HG03159 (cell line): Measurements from ENCODE around the gene ISX.

Experiments used
- ATAC-seq: cut with Tn5 transposase; IDR thresholded peaks from one replicate; pipeline ENCODE4 v1.9.1; 2021; ENCODE audit warnings: mild to moderate bottlenecking, moderate library complexity; ENCODE audit not compliant: unreplicated experiment

ISX gene

DNA sequence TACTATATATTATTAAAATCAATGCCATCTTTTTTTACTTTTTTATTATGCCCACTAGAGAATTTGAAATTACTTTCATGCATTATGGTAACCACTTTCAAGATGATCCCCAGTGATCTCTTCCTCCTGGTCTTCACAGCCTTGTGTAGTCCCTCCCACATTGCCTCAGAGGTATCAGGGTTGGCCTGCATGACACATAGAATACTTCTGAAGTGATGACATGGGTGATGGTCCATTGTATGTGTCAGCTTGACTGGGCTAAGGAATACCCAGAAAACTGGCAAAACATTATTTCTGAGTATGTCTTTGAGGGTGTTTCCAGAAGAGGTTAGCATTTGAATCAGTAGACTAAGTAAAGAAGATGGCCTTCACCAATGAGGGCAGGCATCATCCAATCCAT is 14.2 kb upstream of the ISX start:
- ATAC-seq, result no peak

DNA sequence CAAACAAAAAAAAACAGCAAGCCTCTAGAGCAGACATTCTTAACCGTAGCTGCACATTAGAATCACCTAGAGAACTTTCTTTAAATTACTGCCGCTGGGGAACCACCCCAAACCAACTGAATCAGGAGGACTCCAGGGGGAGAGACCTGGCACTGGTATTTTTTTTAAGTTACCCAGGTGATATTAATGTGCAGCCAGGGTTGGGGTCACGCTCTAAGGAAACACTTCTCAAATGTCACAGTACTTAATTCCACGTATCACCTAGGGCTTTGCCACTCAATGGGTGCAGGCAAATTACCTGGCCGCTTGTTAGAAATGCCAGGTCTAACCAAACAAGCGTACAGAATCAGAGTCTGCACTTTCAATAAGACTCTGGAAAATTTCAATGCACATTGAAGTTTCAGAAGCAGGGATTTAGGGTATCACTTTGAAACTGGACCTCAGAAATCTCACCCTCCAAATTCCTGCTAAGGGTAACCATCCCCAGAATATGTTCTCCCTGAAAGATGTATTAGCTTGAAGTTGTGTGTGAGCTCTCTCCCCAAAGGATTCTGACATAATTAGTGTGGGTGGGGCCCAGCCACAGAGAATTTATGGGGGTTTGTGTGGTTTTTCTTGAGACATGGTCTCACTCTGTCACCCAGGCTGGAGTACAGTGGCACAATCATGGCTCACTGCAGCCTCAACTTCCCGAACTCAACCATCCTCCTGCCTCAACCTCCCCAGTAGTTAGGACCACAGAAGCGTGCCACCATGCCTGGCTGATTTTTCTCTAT is 12.7 kb upstream of the ISX start:
- ATAC-seq, result no peak

DNA sequence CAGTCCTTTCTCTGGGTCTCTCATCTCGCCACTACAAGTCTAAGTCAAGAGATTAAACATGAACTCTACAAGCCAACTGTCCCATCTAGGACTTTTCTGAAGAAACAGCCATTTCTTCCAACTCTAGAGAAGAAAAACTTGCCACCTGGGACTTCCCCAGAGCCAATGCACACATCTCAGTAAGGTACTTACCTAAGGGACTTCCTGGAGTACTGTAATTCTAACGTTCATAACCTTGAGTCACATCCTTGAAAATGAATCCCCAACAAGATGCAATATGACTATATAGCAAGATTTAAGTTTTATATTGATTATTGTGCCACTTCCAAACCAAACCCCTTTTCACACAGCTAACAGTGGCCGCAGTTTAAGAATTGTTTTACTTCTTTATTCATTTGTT is 11.9 kb upstream of the ISX start:
- no peak for ATAC-seq

DNA sequence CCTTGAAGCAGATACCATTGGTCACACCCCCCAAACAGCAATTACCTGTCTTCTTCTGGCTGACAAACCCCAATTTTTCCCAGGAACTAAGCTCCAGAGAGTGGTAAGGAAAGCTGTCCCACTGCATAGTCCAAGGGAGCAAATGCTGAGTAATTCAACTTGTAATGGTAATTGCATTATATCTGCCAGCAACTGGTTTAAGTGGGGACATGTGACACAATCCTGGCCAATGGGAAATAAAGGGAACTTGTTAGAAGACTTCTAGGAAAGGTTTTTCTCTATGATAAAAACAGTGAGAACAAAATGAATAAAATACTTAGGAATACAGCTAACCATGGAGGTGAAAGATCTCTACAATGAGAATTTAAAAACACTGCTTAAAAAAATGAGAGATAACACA is 9.5 kb upstream of the ISX start:
- no peak for ATAC-seq

DNA sequence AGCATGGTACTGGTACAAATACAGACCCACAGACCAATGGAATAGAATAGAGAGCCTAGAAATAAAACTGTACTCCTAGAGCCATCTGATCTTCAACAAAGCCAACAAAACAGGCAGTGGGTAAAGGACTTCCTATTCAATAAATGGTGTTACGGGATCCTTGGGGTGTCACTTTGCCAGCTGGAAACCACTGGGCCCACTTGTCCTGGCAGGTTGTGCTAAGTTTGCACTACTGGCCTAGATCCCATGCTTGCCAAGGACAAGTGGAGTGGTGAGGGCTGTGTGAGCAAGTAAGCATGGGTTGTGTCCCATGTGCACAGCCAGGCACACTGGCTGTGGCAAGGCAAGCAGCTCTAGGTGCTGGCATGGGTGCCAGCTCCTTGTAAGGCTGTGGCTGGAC is 8.8 kb upstream of the ISX start:
- no peak for ATAC-seq

DNA sequence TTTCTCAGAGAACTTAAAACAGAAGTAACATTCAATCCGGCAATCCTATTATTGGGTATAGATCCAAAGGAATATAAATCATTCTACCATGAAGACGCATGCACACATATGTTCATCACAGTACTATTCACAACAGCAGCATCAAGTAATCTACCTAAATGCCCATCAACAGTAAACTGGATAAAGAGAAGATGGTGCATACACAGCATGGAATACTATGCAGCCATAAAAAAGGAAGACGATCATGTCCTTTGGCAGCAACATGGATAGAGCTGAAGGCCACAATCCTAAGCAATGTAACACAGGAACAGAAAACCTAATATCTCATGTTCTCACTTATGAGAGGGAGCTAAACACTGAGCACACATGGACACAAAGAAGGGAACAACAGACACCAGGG is 6.3 kb upstream of the ISX start:
- ATAC-seq, result no peak

DNA sequence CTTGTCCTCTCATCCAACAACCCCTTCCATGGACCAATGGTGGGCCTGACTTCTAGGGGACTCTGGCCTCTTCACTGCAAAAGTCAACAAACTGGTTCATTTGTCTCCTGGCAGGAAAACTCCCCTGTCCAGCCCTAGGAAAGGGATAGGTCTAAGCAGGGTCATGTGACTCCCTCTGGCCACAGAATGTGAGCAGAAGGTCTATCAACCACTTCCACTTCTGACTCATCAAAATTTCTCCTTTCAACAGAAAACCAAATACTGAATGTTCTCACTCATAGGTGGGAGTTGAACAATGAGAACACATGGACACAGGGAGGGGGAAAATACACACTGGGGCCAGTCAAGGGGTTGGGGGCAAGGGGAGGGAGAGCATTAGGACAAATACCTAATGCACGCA is 1.3 kb upstream of the ISX start:
- ATAC-seq, result peak; percentile 68

DNA sequence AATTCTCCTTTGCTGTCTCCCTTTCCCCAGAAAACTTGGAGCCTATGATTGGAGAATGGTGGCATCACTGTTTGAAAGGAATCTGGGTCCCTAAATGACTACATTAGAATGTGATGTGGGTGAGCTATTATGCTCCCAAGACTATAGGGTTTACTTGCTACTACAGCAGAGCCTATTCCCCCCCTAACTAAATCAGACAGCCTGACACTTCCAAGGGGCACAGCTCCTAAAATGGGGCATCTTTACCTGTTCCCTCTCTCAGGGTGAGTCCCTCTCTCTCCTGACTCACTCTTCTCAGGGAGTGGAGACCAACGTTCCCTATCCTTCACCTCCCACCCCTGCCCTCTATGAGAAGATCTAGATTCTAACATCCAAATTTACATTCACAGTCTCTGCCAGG is 775 bp upstream of the ISX start:
- ATAC-seq, result no peak

DNA sequence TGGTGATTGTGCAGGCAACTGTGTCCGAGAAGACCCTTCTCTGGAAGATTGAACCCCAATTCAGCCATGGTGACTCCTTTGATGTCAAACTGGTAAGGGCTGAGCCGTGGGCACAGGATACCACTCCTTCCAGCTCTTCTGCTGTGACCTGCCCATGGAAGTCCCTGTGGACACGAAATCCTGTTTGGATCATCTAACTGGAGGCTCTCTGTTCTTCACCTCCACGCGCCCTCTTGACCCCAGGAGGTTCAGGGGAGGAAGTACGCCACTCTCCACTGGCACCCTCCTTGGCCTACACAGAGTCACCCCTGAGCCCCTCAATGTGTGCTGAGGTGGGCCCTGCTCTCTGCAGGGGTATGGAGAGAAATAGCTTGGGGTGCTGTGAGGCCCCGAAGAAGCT is 810 bp downstream of the ISX start:
- no peak for ATAC-seq

DNA sequence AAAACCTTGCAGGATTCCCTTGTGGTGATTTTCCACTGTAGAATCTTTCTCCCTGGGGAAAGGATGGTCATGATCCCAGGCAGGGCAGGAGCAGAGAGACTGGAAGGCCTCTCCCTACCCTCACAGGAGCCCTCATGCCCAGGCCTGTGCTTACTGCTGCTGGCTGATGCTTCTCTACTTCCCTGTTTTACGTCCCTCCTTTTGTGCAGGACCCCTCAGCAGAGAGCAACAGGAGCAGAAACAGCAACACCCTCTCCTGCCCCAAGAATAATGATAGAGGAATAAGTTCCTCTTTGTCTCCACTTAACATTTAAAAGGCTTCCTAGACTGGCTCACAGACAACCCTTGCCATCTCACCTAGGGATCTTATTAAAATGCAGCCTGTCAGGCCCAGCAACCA is 3.6 kb downstream of the ISX start:
- ATAC-seq, result no peak

DNA sequence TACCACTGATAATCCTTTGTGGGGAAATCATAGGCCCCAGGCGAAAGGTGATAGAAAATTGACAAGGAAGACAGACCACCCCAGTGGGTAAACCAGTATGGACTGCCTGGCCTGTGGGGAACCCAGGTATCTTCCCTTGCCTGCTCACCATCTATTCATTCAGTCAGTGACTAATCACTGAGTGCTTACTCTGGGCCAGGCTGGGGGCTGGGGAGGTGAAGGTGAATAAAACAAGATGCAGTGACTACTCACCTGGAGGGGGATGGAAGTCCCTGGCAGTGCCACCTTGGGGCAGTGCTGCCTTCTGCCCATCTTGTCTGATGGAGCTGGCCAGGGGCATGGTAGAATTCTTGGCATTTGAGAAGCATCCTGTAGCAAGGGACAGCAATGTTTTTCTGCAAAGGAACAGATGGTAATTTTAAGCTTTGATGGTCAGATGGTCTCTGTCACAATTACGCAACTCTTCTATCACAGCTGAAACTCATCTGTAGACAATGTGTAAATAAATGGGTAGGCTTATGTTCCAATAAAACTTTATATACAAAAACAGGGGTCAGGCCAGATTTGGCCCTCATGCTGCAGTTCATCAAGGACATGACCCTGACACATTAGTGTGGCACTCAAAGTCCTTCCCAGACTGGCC is 4.6 kb downstream of the ISX start:
- no peak for ATAC-seq

DNA sequence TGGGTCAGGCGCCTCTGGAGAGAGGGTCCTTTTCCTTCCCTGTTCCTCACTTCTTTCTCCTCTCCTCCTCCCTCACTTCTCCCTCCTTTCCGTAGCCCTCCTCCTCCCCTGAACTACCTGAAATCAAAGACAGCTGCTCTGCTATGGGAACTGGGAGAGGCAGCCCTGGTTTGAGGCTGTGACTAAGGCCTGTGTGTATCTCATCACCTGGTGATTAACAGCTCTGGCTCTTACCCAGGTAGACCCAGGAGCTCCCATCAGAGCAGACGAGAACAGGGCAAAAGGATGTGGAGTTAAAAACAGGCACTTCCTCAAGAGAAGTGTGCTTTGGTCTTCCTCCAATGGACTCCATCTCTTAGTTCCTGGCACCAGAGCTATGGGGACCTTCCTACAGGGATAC is 5.8 kb downstream of the ISX start:
- no peak for ATAC-seq

DNA sequence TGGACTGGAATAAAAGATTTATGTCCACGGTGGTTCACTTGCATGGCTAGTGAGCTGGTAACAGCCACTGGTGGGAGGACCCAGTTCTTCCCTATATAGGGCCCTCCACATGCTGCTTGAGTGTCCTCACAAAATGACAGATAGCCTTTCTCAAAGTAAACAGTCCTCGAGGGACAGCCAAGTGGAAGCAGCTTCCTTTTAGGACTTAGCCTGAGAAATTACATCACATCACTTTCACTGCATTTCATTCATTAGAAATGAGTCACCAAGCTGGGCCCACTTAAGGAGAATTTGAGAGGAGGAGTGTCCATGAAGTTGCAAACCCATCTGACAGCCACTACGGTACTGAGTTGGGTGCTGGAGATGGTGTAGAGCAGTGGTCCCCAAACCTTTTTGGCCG is 7.0 kb downstream of the ISX start:
- ATAC-seq, result no peak

DNA sequence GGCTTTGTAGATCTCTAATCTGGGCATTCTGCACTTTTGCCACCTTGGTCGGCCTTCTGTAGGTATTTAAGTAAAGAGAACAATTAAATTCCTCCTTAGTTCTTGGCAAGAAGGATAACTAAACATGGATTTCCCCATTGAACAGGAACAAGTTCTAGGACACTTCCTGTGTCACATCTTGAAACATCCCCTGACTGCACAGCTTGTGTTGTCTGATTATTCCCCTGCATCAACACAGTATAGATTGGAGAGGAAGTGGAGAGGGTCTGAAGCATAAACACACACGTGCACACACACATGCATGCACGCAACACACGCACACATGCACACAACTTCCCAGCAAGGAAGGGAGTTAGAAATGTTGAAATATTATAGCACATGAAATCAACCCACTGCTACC is 8.6 kb downstream of the ISX start:
- no peak for ATAC-seq

DNA sequence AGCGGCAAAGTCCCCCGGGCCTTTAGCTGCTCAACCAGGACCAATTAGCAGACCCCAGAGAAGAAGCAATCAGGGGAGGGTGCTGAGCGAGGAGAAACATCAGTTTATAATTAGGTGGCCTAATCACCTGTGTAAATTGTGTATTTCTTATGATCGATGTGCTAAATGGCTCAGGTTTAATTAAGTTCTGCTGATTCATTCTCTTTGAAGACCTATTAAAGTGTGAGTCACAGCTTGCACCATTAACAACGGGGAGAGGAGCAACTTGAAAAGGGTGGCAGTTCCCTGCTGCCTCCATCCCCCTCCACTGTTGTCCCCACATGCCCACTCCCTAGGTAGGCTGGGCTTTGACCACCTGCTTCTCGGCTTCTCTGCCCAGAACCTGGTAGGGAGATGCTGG is 10.7 kb downstream of the ISX start:
- ATAC-seq, result no peak

DNA sequence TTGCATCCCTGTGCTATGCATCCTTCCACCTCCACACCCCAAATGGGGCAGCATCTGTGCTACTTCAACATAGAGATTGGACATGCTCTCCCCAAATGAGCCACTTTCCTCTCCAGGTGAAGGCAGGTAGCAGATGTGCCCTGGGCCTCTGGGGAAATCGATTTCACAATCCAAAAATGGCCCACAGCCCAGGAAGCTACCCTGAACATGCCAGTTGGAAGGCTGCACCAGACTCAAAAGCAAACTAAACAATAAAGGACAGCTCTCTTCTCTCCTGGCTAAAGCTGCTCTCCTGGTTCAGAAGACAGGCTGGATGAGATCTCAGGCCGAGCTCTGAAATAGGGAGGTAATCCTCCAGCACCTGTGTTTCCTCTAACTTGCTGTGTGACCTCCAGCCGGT is 19.7 kb downstream of the ISX start:
- no peak for ATAC-seq

DNA sequence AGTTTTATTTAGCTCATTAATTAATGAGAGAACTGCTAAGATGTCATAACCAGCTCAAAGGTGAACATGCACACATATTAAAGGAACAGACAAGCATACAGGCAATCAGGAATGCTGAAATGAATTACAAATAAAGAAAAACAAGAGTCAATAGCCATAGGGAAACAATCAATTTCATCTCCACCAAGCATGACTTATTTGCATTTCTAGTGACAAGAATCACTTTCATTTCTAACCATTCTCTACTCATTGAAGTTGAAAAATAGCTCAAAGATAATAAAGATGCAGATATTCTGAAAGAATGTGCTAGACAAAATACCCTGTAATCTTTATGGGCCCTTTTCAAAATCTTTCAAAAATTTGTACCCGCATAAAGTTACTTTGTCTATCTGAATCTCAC is 23.2 kb downstream of the ISX start:
- no peak for ATAC-seq

DNA sequence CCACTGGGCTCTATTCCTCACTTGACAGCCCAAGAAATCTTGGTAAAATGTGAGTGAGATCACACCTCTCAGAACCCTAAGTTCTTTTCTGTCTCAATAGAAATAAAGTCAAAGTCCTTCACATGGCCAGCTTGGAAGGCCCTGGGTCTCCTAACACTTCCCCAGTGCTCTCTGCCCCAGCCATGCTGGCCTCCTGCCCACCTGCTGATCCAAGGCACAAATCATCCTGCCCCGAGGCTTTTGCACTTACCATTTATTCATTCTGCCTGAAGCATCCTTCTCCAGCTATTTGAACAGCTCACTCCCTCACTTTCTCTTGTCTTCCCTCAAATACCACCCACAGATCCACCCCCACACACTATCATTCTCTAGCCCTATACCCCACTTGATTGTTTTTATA is 26.4 kb downstream of the ISX start:
- ATAC-seq, result no peak

DNA sequence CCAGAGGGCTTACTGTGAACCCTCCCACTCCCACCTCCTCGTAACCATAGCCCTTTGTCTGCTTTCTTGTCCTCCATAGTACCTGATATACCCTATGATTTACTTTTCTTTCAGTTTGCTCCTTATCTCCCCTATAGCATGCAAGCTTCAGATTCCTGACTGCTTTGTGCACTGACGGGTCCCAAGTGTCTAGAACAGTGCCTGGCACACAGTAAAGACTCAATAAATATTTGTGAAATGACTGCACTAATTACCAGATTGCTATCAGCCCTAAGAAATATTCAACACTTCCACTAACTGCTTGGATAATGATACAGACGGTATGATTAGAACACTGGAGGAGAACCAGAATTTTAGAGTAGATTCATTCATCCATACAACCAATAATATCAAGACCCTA is 33.0 kb downstream of the ISX start:
- ATAC-seq, result no peak

DNA sequence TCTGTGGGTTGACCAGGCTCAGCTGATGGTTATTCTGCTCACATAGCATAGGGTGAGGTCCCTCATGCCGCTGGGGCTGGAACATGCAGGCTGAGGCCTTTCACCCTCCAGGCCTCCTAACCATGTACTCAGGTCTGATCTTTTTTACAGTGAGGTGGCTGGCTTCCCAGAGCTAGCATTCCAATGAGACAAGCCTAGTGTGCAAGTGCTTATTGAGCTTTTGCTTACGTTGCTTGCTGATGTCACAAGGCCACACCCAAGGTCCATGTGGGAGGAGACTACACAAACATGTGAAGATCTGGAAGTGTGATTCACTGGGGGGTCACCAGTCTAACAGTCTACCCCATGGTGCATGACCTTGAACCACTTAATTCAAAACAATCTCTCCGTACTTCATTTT is 33.9 kb downstream of the ISX start:
- ATAC-seq, result no peak

DNA sequence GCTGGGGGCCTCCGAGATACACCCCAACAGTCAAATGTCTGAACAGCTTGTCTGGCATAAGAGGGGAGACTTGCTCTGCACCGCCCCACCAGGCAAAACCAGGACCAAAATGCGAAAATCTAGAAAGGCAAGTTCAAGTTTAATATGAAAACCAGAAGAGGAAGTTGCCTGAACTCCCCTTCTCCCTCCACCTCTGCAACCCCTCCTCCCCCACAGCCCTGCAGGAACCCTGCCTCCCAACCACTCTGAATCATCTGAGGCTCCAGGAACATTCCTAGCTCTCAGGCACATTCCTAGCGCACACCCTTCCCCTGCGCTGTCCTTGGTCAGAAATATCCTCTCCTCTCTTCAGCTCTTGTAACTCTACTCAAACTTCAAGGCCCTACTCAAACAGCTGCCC is 36.7 kb downstream of the ISX start:
- ATAC-seq, result no peak

DNA sequence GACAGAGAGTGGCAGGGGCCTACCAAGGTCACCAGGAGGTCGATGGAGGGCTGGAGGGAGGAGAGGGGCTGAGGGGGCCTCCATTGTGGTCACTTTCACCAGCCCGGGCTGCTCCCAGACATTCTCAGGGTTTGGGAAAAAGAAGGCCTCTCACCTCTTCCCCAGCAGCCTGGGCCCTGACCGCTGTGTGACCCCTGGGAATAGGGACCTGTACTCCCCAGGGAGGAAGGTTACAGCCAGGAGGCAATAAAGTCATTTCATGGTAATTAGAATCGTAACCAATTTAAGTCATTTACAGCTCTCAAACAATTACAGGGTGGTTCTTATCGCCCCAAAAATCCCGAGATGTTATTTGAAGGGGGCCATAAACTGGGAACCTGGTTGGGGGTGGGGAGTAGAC is 37.8 kb downstream of the ISX start:
- no peak for ATAC-seq

DNA sequence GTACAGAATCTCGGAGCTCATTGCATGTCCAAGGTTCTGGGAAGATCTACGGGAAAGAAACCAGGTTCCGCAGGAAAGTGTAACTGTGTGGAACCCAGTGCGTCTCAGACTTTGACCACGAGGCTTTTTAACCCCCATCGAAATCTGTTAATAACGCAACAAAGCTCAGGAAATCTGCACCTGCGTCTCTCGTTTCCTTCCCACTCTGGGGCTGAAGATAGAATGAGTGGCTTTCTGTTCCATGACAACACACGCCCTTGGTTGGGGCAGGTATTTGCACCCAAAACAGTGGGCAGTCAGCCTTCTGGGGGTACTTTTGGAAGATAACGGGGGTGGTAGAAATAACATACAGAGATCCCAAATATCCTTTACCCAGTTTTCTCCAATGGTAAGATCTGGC is 38.5 kb downstream of the ISX start:
- no peak for ATAC-seq
